Nephron progenitor cell (in vitro differentiated cells): ENCODE measurements around the gene ERCC6L2.

Experiments used
- DNase-seq: peaks from one replicate; pipeline ENCODE4 v3.0.0; 2021
- H3K27ac Mint-ChIP-seq: 2 replicates; pipeline ENCODE4 v1.8.0; 2021; ENCODE audit warnings: mild to moderate bottlenecking, moderate library complexity, mixed read lengths
- H3K27me3 Mint-ChIP-seq: 2 replicates; pipeline ENCODE4 v1.8.0; 2021; ENCODE audit warnings: mild to moderate bottlenecking, low read depth, mixed read lengths; ENCODE audit not compliant: poor library complexity
- H3K36me3 Mint-ChIP-seq: 2 replicates; pipeline ENCODE4 v1.8.0; 2021; ENCODE audit warnings: low read depth, mixed read lengths
- H3K4me1 Mint-ChIP-seq: 2 replicates; pipeline ENCODE4 v1.8.0; 2021; ENCODE audit warnings: mixed read lengths
- H3K4me3 Mint-ChIP-seq: 2 replicates; pipeline ENCODE4 v1.8.0; 2021; ENCODE audit warnings: mild to moderate bottlenecking, moderate library complexity, mixed read lengths
- H3K9me3 Mint-ChIP-seq: 2 replicates; pipeline ENCODE4 v1.8.0; 2021; ENCODE audit warnings: mild to moderate bottlenecking, moderate library complexity, mixed read lengths
- TF ChIP-seq, protein P1 (sequence below): fragments of 200-600 bp; sonication (generic); IDR thresholded peaks from 2 replicates; pipeline ENCODE4 v1.5.0; 2021; ENCODE audit warnings: antibody characterized with exemption

The ERCC6L2 gene

DNA sequence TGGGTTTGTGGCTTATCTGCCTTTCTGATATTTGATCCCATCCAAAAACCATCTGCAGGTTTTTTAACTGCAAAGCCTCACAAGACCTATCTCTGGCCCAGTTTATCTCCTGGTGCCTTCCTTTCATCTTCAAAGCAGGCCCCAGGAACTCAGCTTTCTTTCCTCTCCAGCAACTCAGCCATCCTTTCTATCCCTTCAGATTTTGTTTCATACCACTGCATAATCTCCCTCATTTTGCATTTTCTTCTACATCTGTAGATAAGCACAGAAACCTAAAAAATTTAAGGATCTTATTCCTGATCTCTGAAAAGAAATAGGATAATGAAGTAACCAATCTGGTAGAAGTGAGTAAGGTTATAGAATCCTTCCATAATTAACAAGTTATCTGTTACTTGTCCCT lies 19.5 kb upstream of the ERCC6L2 start:
- peaks cover 5% of the 10 kb centered on the region for H3K9me3 Mint-ChIP-seq

DNA sequence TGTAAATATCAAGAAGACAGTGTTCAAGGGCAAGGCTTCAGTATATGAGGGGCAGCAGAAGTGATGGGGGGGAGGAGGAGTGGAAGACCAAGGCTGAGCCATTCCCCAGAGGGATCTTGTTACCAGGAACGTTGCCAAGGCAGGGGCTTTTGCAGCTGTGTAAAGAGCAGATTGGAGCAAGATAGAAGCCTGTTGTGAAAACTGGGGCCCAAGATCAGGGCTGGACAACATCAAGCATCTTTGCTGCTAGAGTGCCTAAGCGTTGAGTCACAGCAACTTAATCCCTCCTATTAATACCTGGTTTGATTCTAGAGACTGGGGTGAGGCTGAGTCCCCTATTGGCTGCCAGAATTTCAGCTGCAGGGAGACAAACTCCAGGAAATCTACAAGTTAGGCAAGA lies 18.4 kb upstream of the ERCC6L2 start:
- DNase-seq: peak; percentile 15
- Mint-ChIP-seq H3K36me3 (peaks cover 14% of the 10 kb centered on the region), H3K27ac (peak overlapping the region; percentile 31), H3K4me1 (peaks cover 34% of the 10 kb centered on the region), H3K4me3 (peak overlapping the region; percentile 27), H3K9me3 (peaks cover 7% of the 10 kb centered on the region), H3K27me3 (no peaks in the 10 kb centered on the region)
- TF ChIP-seq, protein P1, sequence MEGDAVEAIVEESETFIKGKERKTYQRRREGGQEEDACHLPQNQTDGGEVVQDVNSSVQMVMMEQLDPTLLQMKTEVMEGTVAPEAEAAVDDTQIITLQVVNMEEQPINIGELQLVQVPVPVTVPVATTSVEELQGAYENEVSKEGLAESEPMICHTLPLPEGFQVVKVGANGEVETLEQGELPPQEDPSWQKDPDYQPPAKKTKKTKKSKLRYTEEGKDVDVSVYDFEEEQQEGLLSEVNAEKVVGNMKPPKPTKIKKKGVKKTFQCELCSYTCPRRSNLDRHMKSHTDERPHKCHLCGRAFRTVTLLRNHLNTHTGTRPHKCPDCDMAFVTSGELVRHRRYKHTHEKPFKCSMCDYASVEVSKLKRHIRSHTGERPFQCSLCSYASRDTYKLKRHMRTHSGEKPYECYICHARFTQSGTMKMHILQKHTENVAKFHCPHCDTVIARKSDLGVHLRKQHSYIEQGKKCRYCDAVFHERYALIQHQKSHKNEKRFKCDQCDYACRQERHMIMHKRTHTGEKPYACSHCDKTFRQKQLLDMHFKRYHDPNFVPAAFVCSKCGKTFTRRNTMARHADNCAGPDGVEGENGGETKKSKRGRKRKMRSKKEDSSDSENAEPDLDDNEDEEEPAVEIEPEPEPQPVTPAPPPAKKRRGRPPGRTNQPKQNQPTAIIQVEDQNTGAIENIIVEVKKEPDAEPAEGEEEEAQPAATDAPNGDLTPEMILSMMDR: no peak

More for the DNA sequence above, 19.5 kb upstream of the ERCC6L2 start:
- H3K27ac Mint-ChIP-seq: no peak overlapping the region
- TF ChIP-seq, protein P1: no peak
- DNase-seq: no peak
- H3K4me3 Mint-ChIP-seq: no peak overlapping the region
- H3K4me1 Mint-ChIP-seq: peaks cover 34% of the 10 kb centered on the region
- peaks cover 9% of the 10 kb centered on the region for H3K36me3 Mint-ChIP-seq
- H3K27me3 Mint-ChIP-seq: no peaks in the 10 kb centered on the region

DNA sequence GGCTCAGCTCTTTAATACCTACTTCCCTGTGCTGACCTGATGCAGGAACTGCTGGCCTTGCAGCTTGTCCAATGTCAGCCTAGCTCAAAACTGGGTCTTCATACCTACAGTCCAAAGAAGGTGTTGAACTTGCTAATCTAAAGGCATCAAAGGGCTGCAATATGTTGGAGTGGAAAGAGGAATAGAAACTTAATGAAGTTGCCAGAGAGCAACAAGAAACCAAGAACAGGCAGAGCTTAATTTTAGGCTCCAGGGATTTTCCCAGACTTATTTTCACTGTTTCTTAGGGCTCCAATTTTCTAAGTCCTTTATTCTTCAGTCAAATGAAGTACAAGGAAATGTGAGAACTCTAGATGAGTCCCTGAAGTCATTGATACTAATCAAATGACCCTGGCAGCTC lies 17.6 kb upstream of the ERCC6L2 start:
- H3K36me3 Mint-ChIP-seq: peaks cover 22% of the 10 kb centered on the region
- peak overlapping the region; percentile 10 for H3K27ac Mint-ChIP-seq
- H3K9me3 Mint-ChIP-seq: peaks cover 15% of the 10 kb centered on the region
- no peaks in the 10 kb centered on the region for H3K27me3 Mint-ChIP-seq
- no peak for DNase-seq
- H3K4me1 Mint-ChIP-seq: peaks cover 34% of the 10 kb centered on the region
- TF ChIP-seq, protein P1: no peak
- no peak overlapping the region for H3K4me3 Mint-ChIP-seq

DNA sequence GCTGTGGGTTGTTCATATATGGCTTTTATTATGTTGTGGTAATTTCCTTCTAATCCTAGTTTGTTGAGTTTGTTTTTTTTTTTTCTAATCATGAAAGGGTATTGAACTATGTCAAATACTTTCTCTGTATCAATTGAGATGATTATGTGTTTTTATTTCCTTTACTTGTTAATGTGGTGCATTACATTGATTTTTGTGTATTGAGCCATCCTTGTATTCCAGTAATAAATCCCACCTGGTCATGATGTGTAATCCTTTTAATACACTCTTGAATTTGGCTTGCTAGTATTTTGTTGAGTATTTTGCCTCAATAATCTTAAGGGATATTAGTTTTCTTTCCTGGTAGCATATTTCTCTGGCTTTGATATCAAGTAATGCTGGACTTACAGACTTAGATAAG lies 13.1 kb upstream of the ERCC6L2 start:
- no peak for DNase-seq
- no peak overlapping the region for H3K4me3 Mint-ChIP-seq
- H3K9me3 Mint-ChIP-seq: peaks cover 34% of the 10 kb centered on the region
- peaks cover 17% of the 10 kb centered on the region for H3K4me1 Mint-ChIP-seq
- H3K36me3 Mint-ChIP-seq: peaks cover 56% of the 10 kb centered on the region
- H3K27me3 Mint-ChIP-seq: no peaks in the 10 kb centered on the region
- TF ChIP-seq, protein P1: no peak
- no peak overlapping the region for H3K27ac Mint-ChIP-seq

DNA sequence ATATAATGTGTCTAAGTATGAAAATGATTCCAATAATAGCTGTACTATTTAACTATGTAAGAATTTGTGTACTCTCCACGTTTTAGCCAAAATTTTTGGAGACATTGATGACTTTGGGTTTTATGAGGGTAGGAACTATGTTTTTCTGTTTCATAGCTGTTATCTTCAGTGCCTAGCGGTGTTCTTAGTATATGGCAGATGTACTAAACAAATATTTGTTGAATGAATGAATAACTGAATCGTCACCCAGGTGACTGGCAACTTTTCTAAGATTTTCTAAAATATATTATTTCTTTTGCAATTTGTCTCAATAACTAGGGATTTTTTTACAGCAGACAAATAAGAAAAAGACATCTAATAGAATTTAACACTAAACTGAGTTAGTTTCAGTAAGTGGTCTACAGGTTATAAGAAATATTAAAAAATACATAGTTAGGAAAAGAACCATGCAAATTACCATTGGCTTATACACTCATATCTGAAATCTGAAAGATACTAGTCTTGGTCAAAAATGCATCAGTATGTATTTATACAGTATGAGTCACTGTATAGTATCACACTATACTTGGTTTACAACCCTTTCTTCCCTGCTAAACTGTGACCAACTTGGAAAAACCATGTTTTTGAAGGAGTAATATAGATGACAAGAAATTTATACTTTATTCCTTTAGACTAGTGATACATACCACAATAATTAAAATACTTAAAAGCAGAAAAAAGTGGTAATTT lies 10.5 kb upstream of the ERCC6L2 start:
- no peak overlapping the region for H3K4me3 Mint-ChIP-seq
- no peak overlapping the region for H3K27ac Mint-ChIP-seq
- H3K4me1 Mint-ChIP-seq: no peaks in the 10 kb centered on the region

More for the DNA sequence above, 10.5 kb upstream of the ERCC6L2 start:
- TF ChIP-seq, protein P1: no peak
- DNase-seq: no peak
- Mint-ChIP-seq H3K36me3 (peaks cover 74% of the 10 kb centered on the region), H3K9me3 (peaks cover 47% of the 10 kb centered on the region), H3K27me3 (no peaks in the 10 kb centered on the region)
